DND-41 (cell line): ENCODE measurements around the gene SP7.

Source experiments
- EZH2 ChIP-seq: IDR thresholded peaks from 3 replicates; pipeline ENCODE4 v1.6.1; 2012; ENCODE audit warnings: borderline replicate concordance, low read depth, mild to moderate bottlenecking, moderate library complexity, low read length, inconsistent platforms; ENCODE audit not compliant: severe bottlenecking
- TF ChIP-seq, protein P1 (sequence below): IDR thresholded peaks from 2 replicates; pipeline ENCODE4 v1.5.1; 2012; ENCODE audit warnings: borderline replicate concordance, low read length, moderate library complexity, mild to moderate bottlenecking; ENCODE audit not compliant: poor library complexity, severe bottlenecking; ENCODE audit errors: extremely low read depth

- TF ChIP-seq, protein P1, sequence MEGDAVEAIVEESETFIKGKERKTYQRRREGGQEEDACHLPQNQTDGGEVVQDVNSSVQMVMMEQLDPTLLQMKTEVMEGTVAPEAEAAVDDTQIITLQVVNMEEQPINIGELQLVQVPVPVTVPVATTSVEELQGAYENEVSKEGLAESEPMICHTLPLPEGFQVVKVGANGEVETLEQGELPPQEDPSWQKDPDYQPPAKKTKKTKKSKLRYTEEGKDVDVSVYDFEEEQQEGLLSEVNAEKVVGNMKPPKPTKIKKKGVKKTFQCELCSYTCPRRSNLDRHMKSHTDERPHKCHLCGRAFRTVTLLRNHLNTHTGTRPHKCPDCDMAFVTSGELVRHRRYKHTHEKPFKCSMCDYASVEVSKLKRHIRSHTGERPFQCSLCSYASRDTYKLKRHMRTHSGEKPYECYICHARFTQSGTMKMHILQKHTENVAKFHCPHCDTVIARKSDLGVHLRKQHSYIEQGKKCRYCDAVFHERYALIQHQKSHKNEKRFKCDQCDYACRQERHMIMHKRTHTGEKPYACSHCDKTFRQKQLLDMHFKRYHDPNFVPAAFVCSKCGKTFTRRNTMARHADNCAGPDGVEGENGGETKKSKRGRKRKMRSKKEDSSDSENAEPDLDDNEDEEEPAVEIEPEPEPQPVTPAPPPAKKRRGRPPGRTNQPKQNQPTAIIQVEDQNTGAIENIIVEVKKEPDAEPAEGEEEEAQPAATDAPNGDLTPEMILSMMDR: peak; percentile 37
- no peak for TF ChIP-seq EZH2
Measured at GRCh38 chr12:53381731-53382630, 45.8 kb upstream of the SP7 start.
